ENCODE measurements around the gene NDST1. TPM values are rescaled to one million over a fixed set of nuclear protein-coding genes. Genes with fewer than 3 reads are reported as not detected.

Gene NDST1
- polyA plus RNA-seq, 1 donor (not counting 4 experiments of a cell fraction or from before 2014, with no cell fraction given) = 24.9 TPM

DNA sequence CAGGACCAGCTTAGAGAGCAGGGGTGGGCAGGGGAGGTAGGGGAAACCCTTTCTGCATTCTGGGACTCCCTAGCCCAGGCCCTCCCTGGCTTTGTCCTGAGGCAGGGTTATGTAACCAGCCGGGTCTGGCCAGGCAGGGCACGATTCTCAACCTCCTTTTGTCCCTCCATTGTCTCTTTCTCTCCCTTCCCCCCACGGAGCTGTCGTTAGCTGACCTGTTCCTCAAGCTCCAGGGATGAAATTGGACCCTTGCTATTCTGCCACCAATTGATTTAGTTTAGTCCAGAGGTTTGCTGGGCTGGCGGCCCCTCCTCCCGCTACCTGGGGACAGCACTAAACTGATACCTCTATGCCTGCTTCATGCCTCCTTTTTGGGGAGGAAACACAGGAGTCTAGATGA is 9.4 kb upstream of the NDST1 start:
- peak overlapping the region; percentile 38 to 56 (median 49) for H3K4me3 ChIP-seq (ENCODE audit: control insufficient read depth in 2 of 3, extremely low read depth in 1 of 3, insufficient read depth in 2 of 3, low read depth in 1 of 3, low read length in 3 of 3)
- DNase-seq (ENCODE audit: low read depth, low spot score) = no peak
- H3K9ac ChIP-seq (ENCODE audit: control insufficient read depth, extremely low read depth, insufficient read depth, low read length) = peak overlapping the region; percentile 79
- peak overlapping the region; percentile 91 for H3K27ac ChIP-seq (ENCODE audit: control insufficient read depth, insufficient read depth, low read length)
- peak overlapping the region; percentile 93 for H3K4me2 ChIP-seq (ENCODE audit: control insufficient read depth, extremely low read depth, insufficient read depth, low read depth, low read length)
- peaks cover 20% of the 10 kb centered on the region for H3K9me1 ChIP-seq (ENCODE audit: control insufficient read depth, extremely low read depth, insufficient read depth, low read length)
- no peak overlapping the region for H2AFZ ChIP-seq (ENCODE audit: control insufficient read depth, low read length)
- H3K79me2 ChIP-seq (ENCODE audit: control insufficient read depth, insufficient read depth, low read length) = peaks cover 83% of the 10 kb centered on the region
- TF ChIP-seq CTCF (optimal IDR thresholded peaks at IDR 0.05 in 1 of 3, IDR thresholded peaks at IDR 0.05 in 1 of 3, conservative IDR thresholded peaks at IDR 0.05 in 1 of 3; ENCODE audit: extremely low read depth in 1 of 3, insufficient read depth in 2 of 3, low read length in 3 of 3) = no peak
- H3K4me1 ChIP-seq (ENCODE audit: control insufficient read depth, extremely low read depth, insufficient read depth, low read length) = peaks cover 73% of the 10 kb centered on the region
- H3K9me3 ChIP-seq (ENCODE audit: control insufficient read depth, low read depth, low read length) = no peaks in the 10 kb centered on the region
- no peaks in the 10 kb centered on the region for H3K27me3 ChIP-seq (ENCODE audit: control insufficient read depth, extremely low read depth, insufficient read depth, low read length)
- dilution Hi-C loops (cut with MboI; ENCODE audit: extremely low pct_ligation_motif_present, low sequenced_read_pairs) = no loop called here
- peaks cover 2% of the 10 kb centered on the region for H4K20me1 ChIP-seq (ENCODE audit: control insufficient read depth, extremely low read depth, insufficient read depth, low read length)
- FAIRE-seq = no peak
- peaks cover 3 to 4% of the 10 kb centered on the region in 2 experiments for H3K36me3 ChIP-seq (ENCODE audit: control insufficient read depth in 2 of 2, extremely low read depth in 1 of 2, insufficient read depth in 2 of 2, low read length in 2 of 2)

GRCh38 chr5:150498971-150499370 is 9.0 kb upstream of the NDST1 start:
- H3K4me3 ChIP-seq (ENCODE audit: control insufficient read depth in 2 of 3, extremely low read depth in 1 of 3, insufficient read depth in 2 of 3, low read depth in 1 of 3, low read length in 3 of 3) = peak overlapping the region in 1 of 3 experiments; percentile 38
- FAIRE-seq (no peak), DNase-seq (ENCODE audit: low read depth, low spot score) (no peak)
- no peak overlapping the region for H3K4me2 ChIP-seq (ENCODE audit: control insufficient read depth, extremely low read depth, insufficient read depth, low read depth, low read length)
- H3K9ac ChIP-seq (ENCODE audit: control insufficient read depth, extremely low read depth, insufficient read depth, low read length) = no peak overlapping the region
- H3K27me3 ChIP-seq (ENCODE audit: control insufficient read depth, extremely low read depth, insufficient read depth, low read length) = no peaks in the 10 kb centered on the region
- dilution Hi-C loops (cut with MboI; ENCODE audit: extremely low pct_ligation_motif_present, low sequenced_read_pairs) = no loop called here
- peaks cover 2% of the 10 kb centered on the region for H4K20me1 ChIP-seq (ENCODE audit: control insufficient read depth, extremely low read depth, insufficient read depth, low read length)
- no peak for TF ChIP-seq EZH2 (IDR thresholded peaks at IDR 0.05; ENCODE audit: low read length)
- TF ChIP-seq CTCF (optimal IDR thresholded peaks at IDR 0.05 in 1 of 3, IDR thresholded peaks at IDR 0.05 in 1 of 3, conservative IDR thresholded peaks at IDR 0.05 in 1 of 3; ENCODE audit: extremely low read depth in 1 of 3, insufficient read depth in 2 of 3, low read length in 3 of 3) = no peak
- H3K27ac ChIP-seq (ENCODE audit: control insufficient read depth, insufficient read depth, low read length) = peak overlapping the region; percentile 4
- peaks cover 3 to 4% of the 10 kb centered on the region in 2 experiments for H3K36me3 ChIP-seq (ENCODE audit: control insufficient read depth in 2 of 2, extremely low read depth in 1 of 2, insufficient read depth in 2 of 2, low read length in 2 of 2)
- peaks cover 20% of the 10 kb centered on the region for H3K9me1 ChIP-seq (ENCODE audit: control insufficient read depth, extremely low read depth, insufficient read depth, low read length)
- no peaks in the 10 kb centered on the region for H3K9me3 ChIP-seq (ENCODE audit: control insufficient read depth, low read depth, low read length)
- peaks cover 70% of the 10 kb centered on the region for H3K4me1 ChIP-seq (ENCODE audit: control insufficient read depth, extremely low read depth, insufficient read depth, low read length)
- peaks cover 84% of the 10 kb centered on the region for H3K79me2 ChIP-seq (ENCODE audit: control insufficient read depth, insufficient read depth, low read length)
- H2AFZ ChIP-seq (ENCODE audit: control insufficient read depth, low read length) = no peak overlapping the region
